OCI-LY3 (cell line): ENCODE results near the gene AKR1C2.
"Not testable (repeated sequence)": the region's sequence is repeated elsewhere in the genome, so short reads cannot be mapped to it uniquely, and the experiment has no call there.

Experiments used
- EZH2phosphoT487 ChIP-seq: fragments of 200-600 bp; shearing (Covaris generic); IDR thresholded peaks from 2 replicates; pipeline ENCODE4 v1.6.1; 2018; ENCODE audit warnings: antibody characterized with exemption, mixed run types, low read depth
- TF ChIP-seq, protein P1 (sequence below): fragments of 200-600, 300-600 bp; sonication (generic); IDR thresholded peaks from 2 replicates; pipeline ENCODE4 v1.5.1; 2014; ENCODE audit warnings: antibody characterized with exemption, low read length, low read depth

GRCh38 chr10:4951512-4952162 lies 52.0 kb downstream of the AKR1C2 start:
- TF ChIP-seq, protein P1, sequence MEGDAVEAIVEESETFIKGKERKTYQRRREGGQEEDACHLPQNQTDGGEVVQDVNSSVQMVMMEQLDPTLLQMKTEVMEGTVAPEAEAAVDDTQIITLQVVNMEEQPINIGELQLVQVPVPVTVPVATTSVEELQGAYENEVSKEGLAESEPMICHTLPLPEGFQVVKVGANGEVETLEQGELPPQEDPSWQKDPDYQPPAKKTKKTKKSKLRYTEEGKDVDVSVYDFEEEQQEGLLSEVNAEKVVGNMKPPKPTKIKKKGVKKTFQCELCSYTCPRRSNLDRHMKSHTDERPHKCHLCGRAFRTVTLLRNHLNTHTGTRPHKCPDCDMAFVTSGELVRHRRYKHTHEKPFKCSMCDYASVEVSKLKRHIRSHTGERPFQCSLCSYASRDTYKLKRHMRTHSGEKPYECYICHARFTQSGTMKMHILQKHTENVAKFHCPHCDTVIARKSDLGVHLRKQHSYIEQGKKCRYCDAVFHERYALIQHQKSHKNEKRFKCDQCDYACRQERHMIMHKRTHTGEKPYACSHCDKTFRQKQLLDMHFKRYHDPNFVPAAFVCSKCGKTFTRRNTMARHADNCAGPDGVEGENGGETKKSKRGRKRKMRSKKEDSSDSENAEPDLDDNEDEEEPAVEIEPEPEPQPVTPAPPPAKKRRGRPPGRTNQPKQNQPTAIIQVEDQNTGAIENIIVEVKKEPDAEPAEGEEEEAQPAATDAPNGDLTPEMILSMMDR, result not testable (repeated sequence)
- TF ChIP-seq EZH2phosphoT487, result not testable (repeated sequence)
